GM19328 (cell line): ENCODE data around the gene C14orf119.

Source experiments
- ATAC-seq: cut with Tn5 transposase; IDR thresholded peaks from one replicate; pipeline ENCODE4 v1.9.1; 2021; ENCODE audit warnings: mild to moderate bottlenecking, moderate library complexity; ENCODE audit not compliant: unreplicated experiment

Gene C14orf119

DNA sequence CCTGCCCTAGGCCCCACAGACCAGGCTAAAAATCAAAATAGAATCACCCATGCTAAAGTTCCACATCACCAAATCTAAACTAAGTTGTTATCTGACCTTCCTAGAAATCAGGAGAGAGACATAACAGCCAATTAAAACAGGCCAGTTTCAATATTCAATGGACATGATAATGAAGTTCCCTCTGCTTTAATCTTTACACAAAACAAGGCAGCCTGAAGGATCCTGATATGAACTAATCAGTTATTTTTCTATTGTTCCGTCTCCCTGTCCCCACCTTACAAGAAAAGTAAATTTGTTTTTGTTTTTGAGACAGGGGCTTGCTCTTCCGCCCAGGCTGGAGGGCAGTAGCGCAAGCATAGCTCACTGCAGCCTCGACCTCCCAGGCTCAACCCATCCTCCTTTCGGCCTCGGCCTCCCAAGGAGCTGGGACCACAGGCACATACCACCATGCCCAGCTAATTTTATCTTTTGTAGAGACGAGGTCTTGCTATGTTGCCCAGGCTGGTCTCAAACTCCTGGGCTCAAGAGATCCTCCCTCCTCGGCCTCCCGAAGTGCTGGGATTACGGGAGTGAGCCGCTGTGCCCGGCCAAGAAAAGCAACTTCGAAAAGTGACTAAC, 29.1 kb downstream of the C14orf119 start:
- no peak for ATAC-seq

DNA sequence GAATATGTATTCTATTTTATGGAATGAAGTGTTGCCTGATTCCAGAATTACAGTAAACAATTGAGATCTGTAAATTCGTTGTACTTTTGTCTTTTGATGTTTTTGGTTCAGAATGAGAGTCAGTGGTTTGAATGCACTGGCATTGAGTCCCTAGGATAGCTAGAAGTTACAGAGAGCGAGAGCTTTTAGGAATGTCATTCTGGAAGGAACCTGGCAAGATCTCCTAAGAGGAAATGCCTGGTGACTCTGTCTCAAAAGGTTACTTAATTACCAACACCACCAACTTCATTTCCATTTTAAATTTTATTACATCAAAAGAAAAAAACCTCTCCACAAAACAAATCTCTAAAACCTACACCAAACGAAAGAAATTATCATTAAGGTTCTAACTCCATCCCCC, 29.7 kb downstream of the C14orf119 start:
- ATAC-seq: no peak

DNA sequence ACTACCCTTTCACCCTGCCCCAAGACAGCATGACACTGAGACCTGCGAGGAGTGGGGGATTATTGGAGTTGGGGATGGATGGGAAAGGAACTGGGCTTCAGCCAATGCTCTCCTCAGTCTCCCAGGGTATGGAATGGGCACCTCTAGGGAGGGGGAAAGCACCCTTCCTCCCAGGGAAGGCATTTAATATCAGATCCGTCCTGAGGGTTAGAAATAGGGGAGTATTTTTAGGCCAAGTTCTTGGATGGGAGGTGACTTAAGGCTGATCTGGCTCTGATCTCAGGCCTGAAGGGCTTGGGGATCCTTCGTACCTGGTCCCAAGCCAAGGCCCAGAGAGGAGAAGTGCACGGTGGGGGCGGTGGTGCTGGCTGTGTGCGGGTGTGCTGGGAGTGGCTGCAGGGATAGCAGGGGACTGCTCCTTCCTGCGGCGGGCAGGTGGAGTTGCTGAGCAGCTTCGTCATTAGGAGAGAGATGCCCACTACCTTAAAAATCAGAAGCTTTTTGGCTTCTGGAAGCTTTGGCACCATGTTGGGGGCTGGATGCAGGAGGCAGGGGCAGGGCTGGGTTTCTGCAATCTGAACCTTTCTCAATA, 30.7 kb downstream of the C14orf119 start:
- ATAC-seq: no peak

DNA sequence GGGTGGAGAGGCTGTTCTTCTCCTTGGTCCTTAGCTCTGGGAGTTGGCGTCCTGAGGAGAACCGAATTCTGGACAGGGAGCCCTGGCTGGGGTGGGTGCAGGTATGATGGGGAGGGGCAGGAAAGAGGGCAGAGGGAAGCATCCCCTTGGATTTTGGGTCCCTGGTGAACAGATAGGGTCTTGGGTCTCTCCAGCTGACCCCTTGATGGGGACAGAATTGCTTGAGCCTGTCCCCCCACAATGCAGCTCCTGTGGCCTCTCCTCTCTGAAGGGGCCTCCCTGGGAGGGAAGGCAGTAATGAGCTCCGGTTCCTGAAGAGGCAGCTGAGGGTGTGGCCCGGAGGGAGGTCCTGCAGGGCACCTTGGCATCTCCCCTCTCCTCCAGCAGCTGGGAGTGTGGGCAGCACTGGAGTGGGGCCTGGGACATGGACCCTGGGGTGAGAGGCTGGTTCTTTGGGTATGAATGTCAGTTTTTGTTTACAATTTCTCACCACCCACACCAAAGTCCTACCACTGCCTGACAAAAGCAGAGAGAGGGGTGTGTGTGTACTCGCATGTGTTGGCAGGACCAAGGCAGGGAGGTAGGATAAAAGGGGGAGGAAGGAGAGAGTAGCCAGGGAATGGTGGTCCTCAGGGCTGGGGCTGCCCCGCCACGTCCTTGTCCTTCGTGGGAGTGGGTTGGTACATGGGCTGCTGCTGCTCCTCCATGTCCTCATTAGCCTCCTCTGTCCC, 31.4 kb downstream of the C14orf119 start:
- ATAC-seq: no peak

DNA sequence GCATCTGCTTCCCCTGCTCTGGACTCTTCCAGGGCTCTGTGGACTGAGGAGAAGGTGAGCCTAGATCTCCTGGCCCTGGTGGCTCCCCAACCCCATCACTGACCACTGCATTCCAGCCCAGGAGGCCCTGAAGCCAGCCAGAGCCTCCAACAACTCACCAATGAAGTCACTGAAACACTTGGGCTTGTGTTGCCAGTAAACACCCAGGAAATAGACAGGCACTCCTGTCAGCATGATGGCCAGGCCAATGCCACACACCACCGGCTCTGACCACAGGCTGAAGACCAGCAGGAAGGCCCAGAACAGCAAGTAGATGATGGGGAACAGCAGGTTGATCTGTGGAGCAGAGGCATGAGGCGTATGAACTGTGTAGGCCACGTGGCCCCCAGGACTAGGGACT, 32.6 kb downstream of the C14orf119 start:
- ATAC-seq: no peak

DNA sequence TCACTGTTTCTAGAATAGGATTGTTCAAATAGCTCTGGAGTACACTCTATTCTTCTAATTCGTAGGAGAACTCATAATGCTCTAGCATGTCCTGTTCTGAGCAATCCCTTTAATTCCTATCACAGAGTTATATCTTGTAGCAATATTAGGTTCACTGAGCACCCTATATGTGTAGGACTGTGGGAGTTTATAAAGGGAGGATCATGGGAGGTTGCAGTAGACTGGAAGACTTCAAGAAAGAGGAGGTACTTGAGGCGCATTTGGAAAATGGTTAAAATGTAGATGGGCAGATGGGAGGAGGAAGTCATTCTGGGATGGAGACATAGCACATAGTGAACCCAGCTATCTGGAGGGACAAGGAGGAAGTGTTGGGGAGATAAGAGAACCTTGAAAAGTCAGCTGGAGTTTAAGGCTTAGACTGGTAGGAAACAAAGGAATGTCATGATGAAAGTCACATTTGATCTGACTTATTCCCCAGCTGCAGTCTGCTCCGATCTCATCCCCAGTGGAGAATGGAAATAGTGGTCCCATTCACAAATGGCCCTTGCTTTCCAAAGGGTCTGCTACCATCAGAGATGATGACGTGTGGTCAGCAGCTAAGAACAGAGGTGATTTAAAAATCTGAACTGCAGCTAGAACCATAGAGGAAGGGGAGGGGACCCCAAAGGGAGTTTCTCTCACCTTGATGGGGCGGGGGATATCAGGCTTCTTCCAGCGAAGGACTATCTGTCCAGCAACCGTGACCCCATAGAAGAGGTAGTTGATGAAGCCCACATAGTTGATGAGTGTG, 33.9 kb downstream of the C14orf119 start:
- ATAC-seq: no peak

DNA sequence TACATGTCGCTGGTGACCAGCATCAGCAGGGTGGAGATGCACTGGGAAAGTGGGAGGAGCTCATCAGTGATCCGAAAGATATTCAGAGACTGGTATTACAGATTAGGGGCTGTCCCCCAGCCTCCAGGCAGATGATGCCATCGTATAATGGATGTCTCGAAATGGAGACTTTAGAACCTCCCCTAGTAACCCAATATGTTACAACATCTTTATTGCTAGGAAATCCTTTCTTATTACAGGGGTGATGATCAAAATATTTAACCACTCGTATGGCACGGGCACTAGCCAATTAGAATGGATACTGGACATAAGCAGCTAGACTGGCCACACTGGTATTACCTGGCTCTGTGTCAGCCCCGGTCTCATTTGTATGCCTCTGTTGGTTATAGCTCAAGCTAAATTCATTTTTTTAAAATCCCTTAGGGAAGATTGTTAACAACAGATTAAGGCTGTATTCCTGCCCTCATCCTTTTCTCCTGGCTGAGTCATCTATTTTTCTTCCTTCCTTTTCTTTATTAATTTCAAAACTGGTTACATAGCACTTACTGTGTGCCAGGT, 34.5 kb downstream of the C14orf119 start:
- no peak for ATAC-seq

DNA sequence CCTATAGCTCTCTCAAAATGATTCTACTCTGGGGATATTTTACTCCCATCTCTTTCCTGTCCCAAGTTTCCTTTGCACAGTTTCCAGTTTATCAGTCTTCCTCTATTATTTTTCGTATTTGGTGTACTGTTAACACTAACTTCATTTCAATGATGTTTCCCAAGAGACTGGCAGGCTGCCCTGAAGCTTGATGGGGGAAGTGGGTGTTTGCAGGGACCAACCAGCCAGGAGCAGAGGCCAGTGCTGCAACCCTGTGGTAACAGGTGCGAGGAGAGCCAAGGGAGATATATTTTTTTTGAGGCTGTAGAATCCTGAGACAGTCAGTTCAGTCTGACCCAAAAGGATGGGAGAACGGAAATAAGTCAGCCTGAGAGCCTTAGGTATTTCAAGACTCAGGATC, 35.6 kb downstream of the C14orf119 start:
- ATAC-seq: no peak

DNA sequence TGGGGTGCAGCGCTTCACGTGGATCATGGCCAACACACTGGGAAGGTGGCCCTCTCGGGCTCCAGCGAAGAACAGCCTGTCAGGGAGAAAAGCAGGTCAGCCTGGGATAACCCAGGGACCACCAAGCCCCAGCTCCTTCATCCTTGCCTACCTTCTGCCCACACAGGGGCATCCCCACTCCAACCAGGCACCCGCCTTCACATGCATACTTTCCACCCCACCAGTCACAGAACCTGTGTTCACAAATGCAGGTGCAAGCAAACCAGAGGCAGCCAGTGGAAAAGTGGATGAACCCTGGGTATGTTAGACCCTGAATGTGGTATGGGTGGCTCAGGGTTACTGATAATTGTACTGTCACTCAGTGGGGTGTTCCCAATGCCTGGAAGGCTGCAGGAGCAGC, 36.2 kb downstream of the C14orf119 start:
- no peak for ATAC-seq

DNA sequence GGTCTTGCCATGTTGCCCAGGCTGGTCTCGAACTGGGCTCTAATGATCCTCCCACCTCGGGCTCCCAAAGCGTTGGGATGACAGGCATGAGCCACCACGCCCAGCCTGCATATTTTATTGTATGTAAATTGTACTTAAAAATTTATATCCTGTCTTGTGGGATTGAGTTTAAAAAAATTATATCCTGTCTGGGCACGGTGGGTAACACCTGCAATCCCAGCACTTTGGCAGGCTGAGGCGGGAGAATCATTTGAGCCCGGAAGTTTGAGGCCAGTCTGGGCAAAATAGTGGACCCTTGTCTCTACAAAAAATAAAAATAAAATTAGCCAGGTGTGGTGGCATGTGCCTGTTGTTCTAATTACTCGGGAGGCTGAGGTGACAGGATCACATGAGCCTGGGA, 37.7 kb downstream of the C14orf119 start:
- ATAC-seq: no peak

DNA sequence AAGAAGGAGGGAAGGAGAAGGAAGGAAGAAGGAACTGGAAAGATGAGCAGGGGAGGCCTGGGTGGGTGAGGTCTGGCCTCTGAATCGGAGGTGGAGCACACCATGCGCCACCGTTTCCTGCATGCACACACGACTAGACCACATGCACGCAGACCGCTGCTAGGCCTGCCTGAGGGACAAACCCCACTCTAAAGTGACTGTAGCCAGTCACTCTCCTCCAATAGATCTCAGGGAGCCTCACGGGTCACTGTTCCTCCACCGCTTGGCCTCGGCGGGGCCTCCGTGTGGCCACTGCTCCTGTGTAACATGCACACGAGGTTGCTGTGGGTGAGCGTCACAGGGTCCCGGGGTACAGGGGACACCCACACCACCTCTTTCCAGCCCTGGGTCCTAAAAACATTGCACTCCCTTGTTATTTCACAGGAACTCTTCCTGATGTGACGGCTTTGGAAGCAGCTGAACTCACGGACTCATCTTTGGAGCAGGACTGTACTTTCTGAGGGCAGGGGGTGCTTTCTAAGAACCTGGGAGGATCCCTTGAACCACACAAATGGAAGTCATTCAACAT, 41.3 kb downstream of the C14orf119 start:
- no peak for ATAC-seq

DNA sequence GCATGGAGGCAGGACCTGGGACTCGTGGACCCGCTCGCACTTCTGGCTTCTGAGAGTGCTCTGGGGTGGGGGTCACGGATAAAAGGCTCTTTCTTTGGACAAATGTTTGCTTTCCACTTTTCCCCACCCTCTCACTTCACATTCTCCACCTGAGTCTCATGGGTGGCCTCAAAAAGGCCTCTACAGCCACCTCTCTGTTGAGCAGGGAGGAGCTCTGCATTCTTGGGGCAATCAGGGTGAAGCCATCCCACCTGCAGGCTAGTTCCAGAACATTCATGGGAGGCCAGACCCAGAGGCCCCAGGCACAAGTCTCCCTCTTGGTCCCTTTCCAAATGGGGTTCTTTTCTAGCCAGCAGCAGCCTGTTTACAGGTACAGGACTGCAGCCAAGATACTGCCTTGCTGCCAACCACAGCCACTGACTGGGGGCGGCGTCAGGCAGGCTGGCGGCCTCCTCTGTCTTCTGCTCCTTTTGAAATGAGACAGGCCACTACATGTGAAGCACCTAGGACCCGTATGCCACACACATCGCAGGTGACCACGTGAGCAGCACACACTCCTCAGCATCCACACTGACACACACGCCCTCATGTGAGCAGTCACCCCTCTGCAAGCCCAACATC, 42.0 kb downstream of the C14orf119 start:
- ATAC-seq: no peak

DNA sequence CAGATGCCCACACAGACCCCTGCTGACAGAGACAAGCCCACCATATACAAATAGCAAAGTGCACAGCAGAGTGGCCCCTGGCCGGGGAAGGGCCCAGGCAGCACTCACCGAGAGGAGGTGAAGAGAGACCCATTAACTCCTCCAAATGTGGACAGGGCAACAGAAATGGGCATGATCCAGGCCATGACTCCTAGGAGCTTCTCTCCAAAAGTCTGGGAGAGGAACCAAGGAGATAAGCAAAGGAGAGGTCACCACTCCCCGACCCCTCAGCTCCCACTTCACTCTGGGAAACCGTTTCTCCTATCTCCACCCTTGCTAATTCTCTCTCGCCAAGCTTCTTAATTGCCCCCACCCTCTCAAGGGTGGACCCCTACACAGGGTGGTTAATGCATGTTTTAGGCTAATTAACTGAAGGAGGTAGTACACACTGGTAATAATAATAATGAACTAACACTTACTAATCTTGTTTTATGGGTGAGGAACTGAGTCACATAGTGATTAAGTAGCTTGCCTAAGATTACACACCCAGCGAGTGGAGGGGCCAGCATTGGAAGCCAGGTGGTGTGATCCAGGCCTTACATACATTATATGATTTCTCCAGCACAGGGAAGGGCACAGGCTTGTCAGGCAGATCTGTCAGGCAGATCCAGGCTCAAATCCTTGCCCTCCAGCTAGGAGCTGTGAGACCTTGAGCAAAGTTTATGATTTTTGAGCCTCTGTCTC, 42.7 kb downstream of the C14orf119 start:
- ATAC-seq: no peak

DNA sequence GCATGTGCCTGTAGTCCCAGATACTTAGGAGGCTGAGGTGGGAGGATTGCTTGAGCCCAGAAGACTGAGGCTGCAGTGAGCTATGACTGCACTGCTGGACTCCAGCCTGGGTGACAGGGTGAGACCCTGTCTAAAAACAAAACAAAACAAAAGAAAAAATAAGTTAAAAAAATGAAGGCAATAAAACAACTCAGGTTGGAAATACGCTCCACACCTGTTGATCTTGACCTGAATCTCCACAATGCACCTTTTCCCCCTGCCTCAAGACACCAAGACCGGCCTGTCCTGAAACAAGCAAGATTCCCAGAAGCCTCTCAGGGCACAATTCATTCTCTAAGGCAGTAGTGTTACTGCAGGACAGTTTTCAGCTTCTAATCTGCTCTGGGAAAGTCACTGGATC, 44.6 kb downstream of the C14orf119 start:
- no peak for ATAC-seq

DNA sequence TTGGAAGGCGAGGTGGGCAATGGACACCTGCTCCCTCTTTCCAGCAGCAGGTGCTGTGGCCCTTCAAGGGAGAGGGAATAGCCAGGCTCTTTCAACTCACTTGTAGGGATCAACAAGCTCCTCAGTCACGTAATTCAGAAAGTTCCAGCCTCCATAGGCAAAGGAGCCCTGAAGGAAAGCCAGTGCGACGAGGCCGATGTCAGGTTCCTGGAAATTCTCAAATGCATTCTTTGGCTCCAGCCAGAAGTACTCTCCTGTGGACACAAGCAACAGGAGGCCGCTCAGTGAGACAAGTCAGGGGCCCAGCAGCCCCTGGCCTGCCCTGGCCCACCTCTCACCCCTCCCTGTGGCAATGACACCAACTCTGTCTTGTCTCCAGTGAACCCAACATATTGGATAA, 45.1 kb downstream of the C14orf119 start:
- no peak for ATAC-seq

DNA sequence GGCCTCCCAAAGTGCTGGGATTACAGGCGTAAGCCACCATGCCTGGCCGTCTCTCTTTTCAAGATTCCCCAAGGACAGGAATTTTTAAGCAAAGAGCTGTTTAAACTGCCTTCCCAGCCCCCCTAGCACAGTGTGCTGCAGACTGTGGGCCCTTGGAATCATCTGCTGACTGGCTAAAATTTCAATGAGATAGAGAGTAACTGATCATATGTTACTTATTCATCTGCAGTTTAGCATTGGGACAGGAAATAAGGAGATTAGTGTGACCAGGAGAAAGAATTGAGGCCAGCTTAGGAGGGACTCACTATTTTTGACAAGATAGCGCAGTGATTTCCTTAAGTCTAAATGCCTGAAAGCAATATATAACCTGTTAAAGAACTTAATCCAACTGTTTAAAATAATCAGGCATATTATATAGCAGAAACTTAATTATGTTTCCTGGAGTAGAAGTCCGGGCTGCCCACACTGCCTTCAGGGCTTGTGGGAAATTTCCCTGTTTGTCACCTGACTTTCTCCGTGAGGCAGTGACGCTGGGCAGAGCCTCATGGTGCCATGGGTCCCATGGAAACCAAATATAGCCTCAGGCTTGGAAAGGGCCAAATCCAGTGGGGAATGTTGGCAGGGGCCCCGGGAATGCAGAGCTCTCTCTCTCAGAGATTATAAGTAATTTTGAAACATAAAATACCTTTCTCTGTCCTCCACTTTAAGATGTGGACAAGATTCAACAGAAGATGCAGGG, 46.6 kb downstream of the C14orf119 start:
- no peak for ATAC-seq

DNA sequence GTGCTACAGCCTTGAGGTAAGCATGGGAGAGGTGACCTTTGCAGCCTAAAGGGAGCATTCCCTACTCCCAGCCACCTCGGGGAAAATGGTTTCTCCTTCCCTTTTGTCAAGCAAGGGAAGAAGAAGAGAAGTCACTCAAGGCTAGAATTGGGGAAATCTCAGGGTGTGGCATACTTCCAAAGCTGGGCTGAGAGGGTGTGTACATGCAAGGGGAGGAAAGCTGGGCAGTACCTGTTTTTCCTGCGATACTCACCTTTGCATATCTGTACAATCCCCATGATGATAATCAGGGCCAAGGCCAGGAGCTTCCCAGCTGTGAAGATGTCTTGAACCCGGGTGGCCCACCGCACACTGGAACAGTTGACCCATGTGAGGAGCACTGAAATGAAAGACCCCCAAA, 47.5 kb downstream of the C14orf119 start:
- no peak for ATAC-seq

DNA sequence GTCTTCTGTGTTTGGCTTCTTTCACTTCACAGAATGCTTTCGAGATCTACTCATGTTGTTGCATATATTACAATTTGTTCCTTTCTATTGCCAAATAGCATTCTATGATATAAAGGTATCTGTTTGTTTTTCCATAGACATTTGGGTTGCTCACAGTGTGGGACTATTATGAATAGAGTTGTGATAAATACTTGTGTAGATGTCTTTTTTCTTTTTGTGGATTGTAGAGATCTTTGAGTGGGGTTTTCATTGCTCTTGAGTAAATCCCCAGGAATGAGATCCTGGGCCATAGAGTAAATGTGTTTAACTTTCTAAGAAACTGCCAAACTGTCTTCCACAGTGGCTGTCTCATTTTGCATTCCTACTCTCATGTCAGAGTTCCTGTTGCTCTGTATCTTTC, 48.6 kb downstream of the C14orf119 start:
- ATAC-seq: no peak

DNA sequence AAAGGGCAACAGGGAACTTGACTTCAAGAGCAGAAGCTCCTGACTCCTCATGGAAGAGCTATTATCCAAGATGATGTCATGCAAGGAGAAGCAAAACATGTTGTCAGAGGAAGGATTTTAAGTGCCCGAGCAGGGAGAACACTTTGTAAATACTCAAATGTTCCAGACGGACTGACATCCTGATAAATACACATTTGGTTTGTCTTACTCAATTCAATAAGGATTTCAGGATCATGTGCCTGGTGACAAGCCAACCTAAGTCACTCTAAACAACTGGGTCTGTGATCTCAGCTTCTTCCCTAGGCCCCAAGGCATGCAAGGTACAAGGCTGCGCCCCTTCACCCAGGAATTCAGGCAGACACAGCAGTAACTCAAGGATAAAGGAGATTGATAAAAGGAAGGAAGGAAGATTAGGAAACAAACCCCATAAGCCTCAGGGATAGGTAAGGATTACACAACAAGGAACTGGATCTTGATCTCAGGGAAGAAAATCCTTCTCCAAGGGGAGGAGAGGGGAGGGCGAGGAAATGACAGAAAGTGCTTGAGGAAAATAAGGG, 50.6 kb downstream of the C14orf119 start:
- ATAC-seq: no peak
